ENCODE results near the gene DOCK2. TPM values are rescaled to one million over a fixed set of nuclear protein-coding genes. Genes with fewer than 3 reads are reported as not detected.
"Not testable (repeated sequence)": the region's sequence is repeated elsewhere in the genome, so short reads cannot be mapped to it uniquely, and the experiment has no call there.

The DOCK2 gene
- total RNA-seq, 1 experiment from 2014 or later = 0.20 TPM

DNA sequence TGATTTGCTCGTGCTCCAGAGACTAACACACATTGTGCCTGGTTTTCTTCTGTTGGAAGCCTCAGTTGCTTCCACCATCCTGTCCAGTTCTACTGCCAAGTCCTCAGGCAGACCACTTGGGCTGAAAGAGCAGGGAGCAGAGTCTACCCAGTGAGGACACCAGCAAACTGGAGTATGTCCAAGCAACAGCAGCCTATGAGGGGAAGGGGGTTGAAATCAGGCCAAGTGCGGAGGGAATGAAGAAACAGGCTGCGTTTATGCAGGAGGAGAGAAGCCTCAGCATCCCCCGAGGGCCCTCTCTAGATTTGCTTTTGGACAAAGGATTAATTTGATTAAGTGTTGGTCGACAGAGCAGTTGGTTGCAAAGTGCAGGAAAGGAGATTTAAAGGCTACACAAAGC, 14.5 kb downstream of the DOCK2 start:
- Histone ChIP-seq H3K36me3 (no peaks in the 10 kb centered on the region), H3K4me1 (peaks cover 7% of the 10 kb centered on the region; the same call in 1 of the 2 replicates), H3K27ac (no peak overlapping the region), H3K27me3 (0 out of 2 replicates have a peak, but pooled peaks cover 4% of the 10 kb centered on the region), H3K4me3 (no peak overlapping the region), H3K9me3 (replicated peaks) (no peaks in the 10 kb centered on the region)
- no peak for DNase-seq

DNA sequence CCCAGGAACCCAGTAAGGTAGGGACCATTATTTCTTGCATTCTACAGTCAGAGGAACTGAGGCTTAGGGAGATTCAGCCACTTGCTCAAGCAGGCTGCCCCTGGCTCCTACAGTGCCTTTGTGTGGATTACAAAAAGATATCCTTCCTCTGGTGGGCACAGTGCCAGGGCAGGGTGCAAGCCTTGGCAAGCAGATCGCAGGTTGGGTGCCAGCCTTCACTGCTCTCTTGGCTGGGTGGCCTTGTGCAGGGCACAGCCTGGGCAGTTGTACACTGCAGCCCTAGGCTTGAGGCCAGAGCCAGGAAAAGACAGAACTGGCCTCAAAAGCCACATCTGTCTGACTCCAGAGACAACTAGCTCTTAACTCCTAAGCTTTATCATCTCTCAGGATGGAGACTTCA, 15.0 kb downstream of the DOCK2 start:
- Histone ChIP-seq H3K4me3 (no peak overlapping the region), H3K27ac (no peak overlapping the region), H3K36me3 (no peaks in the 10 kb centered on the region), H3K4me1 (peaks cover 7% of the 10 kb centered on the region; the same call in 1 of the 2 replicates), H3K27me3 (0 out of 2 replicates have a peak, but pooled peaks cover 4% of the 10 kb centered on the region), H3K9me3 (replicated peaks) (no peaks in the 10 kb centered on the region)
- DNase-seq = no peak

DNA sequence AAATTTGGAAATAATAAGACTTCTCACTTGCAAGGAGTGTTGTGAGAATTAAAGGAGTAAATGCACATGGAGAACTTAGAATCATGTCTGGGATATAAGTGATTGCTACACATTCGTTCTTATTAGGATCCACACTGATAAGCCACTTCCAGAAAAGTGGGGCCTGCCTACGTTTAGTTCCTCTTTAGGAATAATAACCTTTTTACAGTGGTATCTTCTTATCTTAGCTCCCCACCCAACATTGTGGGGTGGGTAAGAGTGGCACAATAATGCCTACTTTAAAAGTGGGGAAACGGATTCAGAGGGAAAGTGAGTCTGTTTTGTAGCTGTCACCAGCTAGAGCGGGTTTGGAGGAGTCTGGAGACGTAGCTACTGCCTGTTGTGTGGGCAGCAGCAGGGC, 16.0 kb downstream of the DOCK2 start:
- H3K27me3 ChIP-seq = 0 out of 2 replicates have a peak, but pooled peaks cover 4% of the 10 kb centered on the region
- no peaks in the 10 kb centered on the region for H3K36me3 ChIP-seq
- H3K4me1 ChIP-seq = peaks cover 5% of the 10 kb centered on the region; the same call in 1 of the 2 replicates
- H3K27ac ChIP-seq = no peak overlapping the region
- H3K4me3 ChIP-seq = no peak overlapping the region
- no peak for DNase-seq
- no peaks in the 10 kb centered on the region for H3K9me3 ChIP-seq (replicated peaks)

DNA sequence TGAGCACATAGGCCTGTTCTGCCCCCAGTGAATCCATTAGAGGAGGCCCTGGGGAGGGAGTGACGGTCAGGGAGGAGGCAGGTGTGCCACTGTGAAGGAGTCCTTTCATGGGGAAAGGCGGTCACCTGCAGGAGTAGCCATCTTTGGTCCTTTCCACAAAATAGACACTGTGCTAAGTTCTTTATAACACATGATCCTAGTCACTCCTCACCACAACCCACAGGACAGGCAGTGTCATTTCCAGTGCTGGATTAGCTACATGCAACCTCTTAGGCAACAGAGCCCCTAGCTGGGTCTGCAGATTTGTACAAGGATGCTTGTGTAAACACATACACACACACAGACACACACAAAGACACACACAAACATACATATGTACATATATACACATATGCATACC, 18.3 kb downstream of the DOCK2 start:
- no peaks in the 10 kb centered on the region for H3K9me3 ChIP-seq (replicated peaks)
- no peak for DNase-seq
- H3K27ac ChIP-seq = no peak overlapping the region
- 0 out of 2 replicates have a peak, but pooled peaks cover 4% of the 10 kb centered on the region for H3K27me3 ChIP-seq
- no peak overlapping the region for H3K4me3 ChIP-seq
- H3K36me3 ChIP-seq = no peaks in the 10 kb centered on the region
- H3K4me1 ChIP-seq = no peaks in the 10 kb centered on the region

DNA sequence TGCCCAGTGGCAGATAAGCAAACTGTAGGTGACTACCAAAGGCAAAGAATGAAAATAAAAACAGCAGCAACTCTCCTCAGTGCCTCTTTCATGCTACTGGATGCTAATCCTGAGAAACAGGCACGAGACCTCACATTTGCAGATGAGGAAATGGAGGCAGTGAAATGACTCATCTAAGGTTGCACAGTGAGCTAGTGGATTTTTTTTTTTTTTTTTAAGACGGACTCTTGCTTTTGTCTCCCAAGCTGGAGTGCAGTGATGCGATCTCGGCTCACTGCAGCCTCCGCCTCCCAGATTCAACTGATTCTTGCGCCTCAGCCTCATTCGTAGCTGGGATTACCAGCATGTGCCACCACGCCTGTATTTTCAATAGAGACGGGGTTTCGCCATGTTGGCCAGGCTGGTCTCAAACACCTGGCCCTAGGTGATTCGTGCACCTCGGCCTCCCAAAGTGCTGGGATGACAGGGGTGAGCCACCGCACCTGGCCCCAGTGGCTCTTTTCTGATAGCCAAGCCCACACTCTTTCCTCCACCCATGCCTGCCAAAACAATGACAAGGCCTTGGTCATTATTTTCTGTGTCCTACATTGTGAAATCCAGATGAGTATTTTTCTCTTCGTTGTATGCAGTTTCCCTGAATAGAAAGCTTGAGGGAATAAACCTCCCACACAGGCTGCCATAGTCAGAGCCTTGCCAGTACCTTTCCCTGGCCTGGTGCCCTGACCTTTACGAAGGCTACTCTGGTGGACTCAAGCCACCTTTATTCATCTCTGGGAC, 19.2 kb downstream of the DOCK2 start:
- no peak for DNase-seq
- H3K27me3 ChIP-seq = 0 out of 2 replicates have a peak, but pooled peaks cover 4% of the 10 kb centered on the region

DNA sequence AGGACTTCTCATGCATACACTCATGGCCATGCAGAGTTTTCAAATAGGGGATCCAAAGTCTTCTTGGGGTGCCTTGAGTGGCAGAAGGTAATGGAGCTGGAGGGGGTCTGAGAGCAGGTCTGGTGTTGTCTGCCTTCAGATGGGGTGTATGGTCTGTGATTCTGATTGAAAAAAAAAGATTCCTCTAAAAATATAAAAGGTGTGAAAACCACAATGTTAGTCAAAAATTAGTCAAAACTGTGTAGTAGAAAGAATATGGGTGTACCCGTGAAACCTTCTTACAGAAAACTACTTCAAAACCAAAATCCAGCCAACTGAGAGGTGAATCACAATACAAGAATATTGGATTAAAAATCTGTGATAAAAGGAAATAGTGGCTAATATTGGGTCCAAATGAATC, 20.1 kb downstream of the DOCK2 start:
- no peaks in the 10 kb centered on the region for H3K4me1 ChIP-seq
- no peak overlapping the region for H3K4me3 ChIP-seq
- H3K9me3 ChIP-seq (replicated peaks) = no peaks in the 10 kb centered on the region
- no peak for DNase-seq
- no peaks in the 10 kb centered on the region for H3K36me3 ChIP-seq
- H3K27ac ChIP-seq = no peak overlapping the region
- H3K27me3 ChIP-seq = 0 out of 2 replicates have a peak, but pooled peaks cover 4% of the 10 kb centered on the region

More for the DNA sequence above, 19.2 kb downstream of the DOCK2 start:
- H3K4me1 ChIP-seq = no peaks in the 10 kb centered on the region
- H3K27ac ChIP-seq = no peak overlapping the region
- no peaks in the 10 kb centered on the region for H3K9me3 ChIP-seq (replicated peaks)
- H3K36me3 ChIP-seq = no peaks in the 10 kb centered on the region
- H3K4me3 ChIP-seq = no peak overlapping the region

DNA sequence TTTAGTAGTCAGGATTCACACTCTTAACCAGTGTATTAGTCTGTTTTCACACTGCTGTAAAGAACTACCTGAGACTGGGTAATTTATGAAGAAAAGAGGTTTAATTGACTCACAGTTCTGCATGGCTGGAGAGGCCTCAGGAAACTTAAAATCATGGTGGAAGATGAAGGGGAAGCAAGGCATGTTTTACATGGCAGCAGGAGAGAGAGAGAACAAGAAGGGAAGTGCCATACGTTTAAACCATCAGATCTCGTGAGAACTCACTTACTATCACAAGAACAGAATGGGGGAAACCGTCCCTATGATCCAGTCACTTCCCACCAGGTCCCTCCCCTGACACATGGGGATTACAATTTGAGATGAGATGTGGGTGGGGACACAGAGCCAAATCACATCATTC, 25.4 kb downstream of the DOCK2 start:
- not testable (repeated sequence) for H3K27ac ChIP-seq; DNase-seq; H3K36me3 ChIP-seq; H3K4me3 ChIP-seq; H3K4me1 ChIP-seq; H3K27me3 ChIP-seq; H3K9me3 ChIP-seq (replicated peaks)

DNA sequence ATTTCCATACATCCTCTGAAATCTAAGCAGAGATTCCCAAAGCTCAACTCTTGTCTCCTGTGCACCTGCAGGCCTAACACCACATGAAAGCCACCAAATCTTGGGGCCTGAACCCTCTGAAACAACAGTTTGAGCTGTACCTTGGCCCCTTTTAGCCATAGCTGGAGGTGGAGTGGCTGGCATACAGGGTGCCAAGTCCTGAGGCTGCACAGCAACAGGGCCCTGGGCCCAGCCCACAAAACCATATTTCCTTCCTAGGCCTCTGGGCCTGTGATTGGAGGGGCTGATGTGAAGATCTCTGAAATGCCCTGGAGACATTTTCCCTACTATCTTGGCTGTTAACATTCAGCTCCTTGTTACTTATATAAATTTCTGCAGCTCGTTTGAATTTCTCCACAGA, 26.5 kb downstream of the DOCK2 start:
- DNase-seq = no peak
- H3K4me3 ChIP-seq = no peak overlapping the region
- no peaks in the 10 kb centered on the region for H3K4me1 ChIP-seq
- no peaks in the 10 kb centered on the region for H3K9me3 ChIP-seq (replicated peaks)
- H3K27ac ChIP-seq = no peak overlapping the region
- H3K27me3 ChIP-seq = peaks cover 12% of the 10 kb centered on the region; the same call in 1 of the 2 replicates
- H3K36me3 ChIP-seq = no peaks in the 10 kb centered on the region

DNA sequence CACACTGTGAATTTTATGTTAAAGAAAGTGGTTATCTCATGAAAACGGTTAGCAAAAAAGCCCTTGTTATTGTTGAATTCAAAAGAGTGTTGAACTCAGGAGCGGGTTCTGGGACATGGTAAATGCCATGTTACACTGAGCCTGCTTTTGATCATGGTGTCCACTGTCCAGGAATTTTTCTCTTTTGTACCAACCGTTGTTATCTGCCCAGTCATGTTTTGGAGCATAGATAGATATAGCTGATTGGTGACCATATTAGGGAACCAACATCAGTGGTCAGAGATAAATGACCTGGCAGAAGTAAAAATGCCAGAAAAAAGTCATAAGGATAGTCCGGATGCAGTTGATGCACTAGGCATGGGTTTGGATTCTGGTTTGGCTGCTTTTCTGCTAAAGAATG, 29.3 kb downstream of the DOCK2 start:
- Histone ChIP-seq H3K27ac (no peak overlapping the region), H3K36me3 (no peaks in the 10 kb centered on the region), H3K27me3 (peaks cover 24% of the 10 kb centered on the region; the same call in 1 of the 2 replicates), H3K4me3 (no peak overlapping the region), H3K9me3 (replicated peaks) (no peaks in the 10 kb centered on the region), H3K4me1 (no peaks in the 10 kb centered on the region)
- DNase-seq = no peak

DNA sequence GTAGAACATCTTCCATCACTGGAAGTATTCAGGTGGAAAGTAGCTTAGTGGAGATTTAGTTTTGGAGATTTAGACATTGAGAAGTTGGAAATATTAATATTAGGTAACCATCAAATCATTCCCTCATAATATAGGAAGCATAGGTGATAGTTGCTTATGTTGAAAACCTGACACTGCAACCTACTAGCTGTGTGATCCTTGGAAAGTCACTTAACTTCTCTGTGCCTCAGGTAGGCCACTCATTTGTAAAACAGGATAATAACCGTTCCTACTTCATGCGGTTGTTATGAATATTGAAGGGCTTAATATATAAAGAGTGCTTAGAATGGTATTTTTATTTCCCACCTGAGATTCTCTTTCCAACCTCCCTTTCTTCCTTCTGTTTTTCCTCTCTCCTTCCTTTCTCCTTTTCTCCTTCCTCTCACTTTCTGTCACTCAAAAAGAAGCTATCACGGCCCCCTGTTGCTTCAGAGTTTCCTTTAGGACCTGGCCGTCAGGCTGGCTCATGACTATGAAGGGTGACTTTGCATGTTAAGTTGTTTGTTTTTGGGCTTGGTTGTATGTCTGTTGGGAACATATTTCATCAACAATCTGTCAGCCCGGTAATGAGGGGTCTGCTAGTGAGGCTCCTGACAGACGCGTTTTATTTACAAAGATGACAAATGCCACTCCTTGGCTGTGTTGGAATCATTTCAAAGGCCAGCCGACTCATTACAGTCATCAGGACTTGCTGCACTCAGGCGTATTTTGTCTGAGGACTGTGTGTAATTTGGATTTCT, 31.0 kb downstream of the DOCK2 start:
- Histone ChIP-seq H3K4me1 (no peaks in the 10 kb centered on the region), H3K27ac (no peak overlapping the region), H3K9me3 (replicated peaks) (no peaks in the 10 kb centered on the region), H3K27me3 (peaks cover 24% of the 10 kb centered on the region; the same call in 1 of the 2 replicates), H3K4me3 (no peak overlapping the region), H3K36me3 (no peaks in the 10 kb centered on the region)
- no peak for DNase-seq

DNA sequence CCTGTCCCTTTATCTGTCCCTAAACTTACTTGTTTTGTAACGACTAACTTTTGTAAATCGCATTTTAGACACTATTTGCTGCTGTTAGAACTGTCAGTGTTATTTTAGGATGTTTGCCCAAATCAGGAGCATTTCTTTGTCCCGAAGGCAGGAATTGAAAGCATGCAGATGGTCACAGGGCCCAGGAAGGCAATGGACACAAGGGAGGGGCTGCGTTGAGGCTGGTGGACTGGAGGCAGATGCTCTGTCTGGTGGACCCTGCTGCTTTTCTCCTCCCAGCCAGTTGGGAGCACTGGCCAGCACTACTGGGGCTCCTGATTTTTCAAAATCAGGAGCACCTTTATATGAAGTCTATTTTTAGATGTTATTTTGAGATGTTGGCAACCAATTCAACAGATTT, 31.7 kb downstream of the DOCK2 start:
- DNase-seq = no peak
- Histone ChIP-seq H3K27ac (no peak overlapping the region), H3K27me3 (peaks cover 24% of the 10 kb centered on the region; the same call in 1 of the 2 replicates), H3K4me1 (no peaks in the 10 kb centered on the region), H3K36me3 (no peaks in the 10 kb centered on the region), H3K4me3 (no peak overlapping the region), H3K9me3 (replicated peaks) (no peaks in the 10 kb centered on the region)

DNA sequence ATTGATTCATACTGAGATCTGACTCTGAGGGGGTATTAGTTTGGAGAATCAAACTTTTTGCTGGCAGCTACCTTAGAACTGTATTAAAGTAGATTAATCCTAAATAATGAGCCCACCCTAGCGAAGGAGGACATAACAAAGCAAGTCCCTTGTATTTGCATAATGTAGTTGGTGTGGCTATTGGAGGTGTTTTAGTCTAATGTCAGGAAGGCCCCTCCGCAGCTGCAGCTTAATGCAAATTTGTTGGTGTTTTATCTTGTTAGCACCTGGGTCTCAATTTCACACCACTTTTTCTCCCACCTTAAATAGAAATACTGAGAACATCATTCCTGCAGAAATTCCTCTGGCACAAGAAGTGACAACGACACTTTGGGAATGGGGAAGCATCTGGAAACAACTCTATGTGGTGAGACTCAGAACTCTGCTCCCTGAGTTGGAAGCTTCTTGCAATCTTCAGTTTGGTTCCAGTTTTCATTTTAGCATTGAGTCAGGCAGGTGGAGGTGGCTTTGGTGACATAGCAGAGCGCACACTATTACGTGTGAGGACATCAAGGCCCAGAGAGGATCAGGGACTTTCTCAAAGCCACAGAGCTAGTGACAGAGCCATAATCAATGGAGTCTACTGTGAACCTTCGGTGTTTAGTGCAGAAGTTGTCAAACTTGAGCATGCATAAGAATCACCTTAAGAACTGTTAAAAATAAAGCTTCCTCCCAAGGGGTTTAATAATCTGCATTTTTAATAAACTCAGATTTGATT, 33.9 kb downstream of the DOCK2 start:
- H3K9me3 ChIP-seq (replicated peaks) = no peaks in the 10 kb centered on the region
- peaks cover 24% of the 10 kb centered on the region; the same call in 1 of the 2 replicates for H3K27me3 ChIP-seq

DNA sequence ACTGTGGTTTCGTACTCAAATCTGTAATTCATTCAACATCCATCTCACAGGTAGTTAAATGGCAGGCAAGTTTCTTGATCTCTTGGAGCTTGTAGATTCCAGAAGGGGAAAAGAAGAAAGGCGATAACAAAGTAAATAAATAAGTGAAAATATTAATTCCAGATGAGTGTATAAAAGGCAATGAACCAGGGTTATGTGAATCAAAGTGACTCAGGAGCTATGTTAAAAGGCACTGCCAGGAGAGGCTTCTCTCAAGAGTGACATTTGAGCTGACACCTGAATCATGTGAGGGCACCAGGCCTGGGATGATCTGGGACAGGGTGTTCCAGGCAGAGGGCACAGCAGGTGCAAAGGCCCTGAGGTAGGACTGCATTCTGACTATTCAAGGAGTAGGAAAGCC, 45.0 kb downstream of the DOCK2 start:
- H3K9me3 ChIP-seq (replicated peaks) = no peaks in the 10 kb centered on the region
- no peak overlapping the region for H3K27ac ChIP-seq
- DNase-seq = no peak
- no peaks in the 10 kb centered on the region for H3K4me1 ChIP-seq
- no peaks in the 10 kb centered on the region for H3K36me3 ChIP-seq
- no peak overlapping the region for H3K4me3 ChIP-seq
- H3K27me3 ChIP-seq = no peaks in the 10 kb centered on the region

More for the DNA sequence above, 33.9 kb downstream of the DOCK2 start:
- Histone ChIP-seq H3K4me1 (no peaks in the 10 kb centered on the region), H3K27ac (no peak overlapping the region), H3K36me3 (no peaks in the 10 kb centered on the region), H3K4me3 (no peak overlapping the region)
- no peak for DNase-seq

DNA sequence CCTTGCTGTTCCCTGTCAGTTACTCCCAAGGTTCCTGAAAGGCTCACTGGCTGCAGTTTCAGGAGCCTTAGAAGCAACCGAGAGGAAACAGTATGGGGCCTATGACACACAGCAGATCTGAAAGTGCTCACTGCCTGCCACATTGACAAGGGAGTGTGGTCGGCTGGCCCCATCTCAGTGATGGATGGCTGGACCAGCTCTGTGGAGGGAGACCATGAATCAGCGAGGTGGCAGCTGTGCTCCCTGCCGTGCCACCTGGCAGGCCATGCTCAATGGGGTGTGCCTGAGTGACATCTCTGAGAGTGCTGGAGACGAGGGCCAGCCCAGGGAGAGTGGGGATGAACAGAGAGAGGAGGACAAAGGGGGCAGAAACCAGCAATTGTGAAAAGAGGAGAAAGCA, 49.1 kb downstream of the DOCK2 start:
- Histone ChIP-seq H3K9me3 (replicated peaks) (no peaks in the 10 kb centered on the region), H3K27ac (no peak overlapping the region), H3K27me3 (no peaks in the 10 kb centered on the region), H3K36me3 (no peaks in the 10 kb centered on the region), H3K4me3 (no peak overlapping the region), H3K4me1 (no peaks in the 10 kb centered on the region)
- no peak for DNase-seq

Data from SJCRH30 (cell line).